Esophagus squamous epithelium (tissue), 5 donors: ENCODE measurements around the gene SCUBE2. TPM values are rescaled to one million over a fixed set of nuclear protein-coding genes. Genes with fewer than 3 reads are reported as not detected.
A peak's percentile ranks its signal among the peaks of the same experiment; 100 is the strongest.

Experiments
- DNase-seq: peaks from one replicate; lab custom pipeline; 2025; lab: John Stamatoyannopoulos, UW
- H3K27ac ChIP-seq, 4 donors: fragments of 200-600 bp; sonication (generic); one replicate each; pipeline ENCODE4 v1.5.1; 2016 to 2019; ENCODE audit warnings: mild to moderate bottlenecking in 1 of 4
- H3K27me3 ChIP-seq, 4 donors: fragments of 200-600 bp; sonication (generic); 1 replicate in 3 of 4; 2 replicates in 1 of 4; pipeline versions ENCODE4 v1.5.1 to v1.6.0; 2017 to 2021; ENCODE audit warnings: antibody characterized with exemption in 1 of 4
- H3K36me3 ChIP-seq, 3 donors: fragments of 200-600 bp; sonication (generic); one replicate each; pipeline ENCODE4 v1.5.1; 2016 to 2019
- H3K4me1 ChIP-seq, 3 donors: fragments of 200-600 bp; sonication (generic); one replicate each; pipeline ENCODE4 v1.5.1; 2017 to 2019
- H3K4me3 ChIP-seq, 4 donors: fragments of 200-600 bp; sonication (generic); 1 replicate in 3 of 4; 2 replicates in 1 of 4; pipeline ENCODE4 v1.5.1; 2016 to 2019; ENCODE audit warnings: mild to moderate bottlenecking in 2 of 4, moderate library complexity in 1 of 4
- H3K9me3 ChIP-seq, 3 donors: fragments of 200-600 bp; sonication (generic); one replicate each; pipeline ENCODE4 v1.5.1; 2016 to 2019
- POLR2A ChIP-seq, 4 donors: fragments of 450-650 bp; IDR thresholded peaks; one replicate each; pipeline ENCODE4 v1.6.1; 2017; ENCODE audit warnings: antibody characterized with exemption in 4 of 4, mild to moderate bottlenecking in 4 of 4, moderate library complexity in 3 of 4
- WGBS, 2 donors: methylation state at CpG; one replicate each; pipeline ENCODE4 v1.1.5; 2018; 5-methylcytosine and 5-hydroxymethylcytosine counted together
- intact Hi-C: fragments of 100-400 bp; cut with DNase I; formaldehyde crosslinking; loops from one replicate; pipeline ENCODE4 v1.15.0; 2022
- total RNA-seq, 4 donors: library from RNA; depleted of rRNA; stranded (reverse); fragments of >200 nt; gene quantifications; one replicate each; pipeline ENCODE4 v1.1.0, GENCODE V29; 2016
- TF ChIP-seq, protein P1 (sequence below), 6 experiments: fragments of 450-650 bp in 4 of 6; fragments of 200-600 bp in 2 of 6; sonication (generic) in 2 of 6; IDR thresholded peaks; one replicate each; pipeline ENCODE4 v1.5.1; 2016 to 2019; ENCODE audit warnings: antibody characterized with exemption in 6 of 6, mild to moderate bottlenecking in 4 of 6, moderate library complexity in 4 of 6
- donor health status: DM: yes; HTN: yes; CAD: no.

The SCUBE2 gene
- total RNA-seq, 4 donors from 2014 or later = 0.97 to 4.9 (median 3.8) TPM

- TF ChIP-seq, protein P1, sequence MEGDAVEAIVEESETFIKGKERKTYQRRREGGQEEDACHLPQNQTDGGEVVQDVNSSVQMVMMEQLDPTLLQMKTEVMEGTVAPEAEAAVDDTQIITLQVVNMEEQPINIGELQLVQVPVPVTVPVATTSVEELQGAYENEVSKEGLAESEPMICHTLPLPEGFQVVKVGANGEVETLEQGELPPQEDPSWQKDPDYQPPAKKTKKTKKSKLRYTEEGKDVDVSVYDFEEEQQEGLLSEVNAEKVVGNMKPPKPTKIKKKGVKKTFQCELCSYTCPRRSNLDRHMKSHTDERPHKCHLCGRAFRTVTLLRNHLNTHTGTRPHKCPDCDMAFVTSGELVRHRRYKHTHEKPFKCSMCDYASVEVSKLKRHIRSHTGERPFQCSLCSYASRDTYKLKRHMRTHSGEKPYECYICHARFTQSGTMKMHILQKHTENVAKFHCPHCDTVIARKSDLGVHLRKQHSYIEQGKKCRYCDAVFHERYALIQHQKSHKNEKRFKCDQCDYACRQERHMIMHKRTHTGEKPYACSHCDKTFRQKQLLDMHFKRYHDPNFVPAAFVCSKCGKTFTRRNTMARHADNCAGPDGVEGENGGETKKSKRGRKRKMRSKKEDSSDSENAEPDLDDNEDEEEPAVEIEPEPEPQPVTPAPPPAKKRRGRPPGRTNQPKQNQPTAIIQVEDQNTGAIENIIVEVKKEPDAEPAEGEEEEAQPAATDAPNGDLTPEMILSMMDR (IDR thresholded peaks at IDR 0.05) = no peak
- no peak for TF ChIP-seq POLR2A (IDR thresholded peaks at IDR 0.05)
- no peak overlapping the region for H3K27ac ChIP-seq
- H3K27me3 ChIP-seq = peaks cover 0 to 22% (median 0%) of the 10 kb centered on the region in 4 donors
- no peak for DNase-seq
- intact Hi-C loops = no loop called here
- H3K9me3 ChIP-seq = no peaks in the 10 kb centered on the region
- 90 to 97% methylated on average over 5 of the region's 5 CpGs for WGBS, 2 donors
- H3K4me3 ChIP-seq = no peak overlapping the region
- H3K4me1 ChIP-seq = peaks cover 0 to 7% (median 4%) of the 10 kb centered on the region in 3 donors
- no peaks in the 10 kb centered on the region for H3K36me3 ChIP-seq
Measured at GRCh38 chr11:9096427-9096826, 5.0 kb upstream of the SCUBE2 start.

- 89 to 92% methylated on average over 4 to 12 of the region's 12 CpGs for WGBS, 2 donors
- Histone ChIP-seq H3K4me3 (no peak overlapping the region), H3K27me3 (peaks cover 0 to 32% (median 0%) of the 10 kb centered on the region in 4 donors), H3K9me3 (no peaks in the 10 kb centered on the region), H3K27ac (no peak overlapping the region), H3K36me3 (no peaks in the 10 kb centered on the region), H3K4me1 (peaks cover 0 to 17% (median 10%) of the 10 kb centered on the region in 3 donors)
- no peak for TF ChIP-seq POLR2A (IDR thresholded peaks at IDR 0.05)
- TF ChIP-seq, protein P1 (IDR thresholded peaks at IDR 0.05) = no peak
- no peak for DNase-seq
- intact Hi-C loops = no loop called here
Measured at GRCh38 chr11:9095421-9095820, 4.0 kb upstream of the SCUBE2 start.

DNA sequence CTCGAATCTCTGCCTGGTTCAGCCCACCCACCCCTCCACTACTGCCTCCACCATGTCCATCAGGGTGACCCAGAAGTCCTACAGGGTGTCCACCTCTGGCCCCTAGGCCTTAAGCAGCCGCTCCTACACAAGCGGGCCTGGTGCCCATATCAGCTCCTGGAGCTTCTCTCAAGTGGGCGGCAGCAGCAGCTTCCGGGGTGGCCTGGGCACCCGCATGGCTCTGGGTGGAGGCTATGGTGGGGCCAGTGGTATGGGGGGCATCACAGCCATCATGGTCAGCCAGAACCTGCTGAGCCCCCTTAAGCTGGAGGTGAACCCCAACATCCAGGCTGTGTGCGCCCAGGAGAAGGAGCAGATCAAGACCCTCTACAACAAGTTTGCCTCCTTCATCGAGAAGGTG lies 3.0 kb upstream of the SCUBE2 start:
- no peak for TF ChIP-seq POLR2A (IDR thresholded peaks at IDR 0.05)
- TF ChIP-seq, protein P1 (IDR thresholded peaks at IDR 0.05) = no peak
- Histone ChIP-seq H3K4me3 (no peak overlapping the region), H3K36me3 (no peaks in the 10 kb centered on the region), H3K27ac (no peak overlapping the region), H3K27me3 (peaks cover 0 to 41% (median 0%) of the 10 kb centered on the region in 4 donors), H3K9me3 (no peaks in the 10 kb centered on the region), H3K4me1 (peaks cover 0 to 23% (median 10%) of the 10 kb centered on the region in 3 donors)
- 73 to 90% methylated on average over 1 to 5 of the region's 8 CpGs for WGBS, 2 donors
- intact Hi-C loops = no loop called here
- no peak for DNase-seq

DNA sequence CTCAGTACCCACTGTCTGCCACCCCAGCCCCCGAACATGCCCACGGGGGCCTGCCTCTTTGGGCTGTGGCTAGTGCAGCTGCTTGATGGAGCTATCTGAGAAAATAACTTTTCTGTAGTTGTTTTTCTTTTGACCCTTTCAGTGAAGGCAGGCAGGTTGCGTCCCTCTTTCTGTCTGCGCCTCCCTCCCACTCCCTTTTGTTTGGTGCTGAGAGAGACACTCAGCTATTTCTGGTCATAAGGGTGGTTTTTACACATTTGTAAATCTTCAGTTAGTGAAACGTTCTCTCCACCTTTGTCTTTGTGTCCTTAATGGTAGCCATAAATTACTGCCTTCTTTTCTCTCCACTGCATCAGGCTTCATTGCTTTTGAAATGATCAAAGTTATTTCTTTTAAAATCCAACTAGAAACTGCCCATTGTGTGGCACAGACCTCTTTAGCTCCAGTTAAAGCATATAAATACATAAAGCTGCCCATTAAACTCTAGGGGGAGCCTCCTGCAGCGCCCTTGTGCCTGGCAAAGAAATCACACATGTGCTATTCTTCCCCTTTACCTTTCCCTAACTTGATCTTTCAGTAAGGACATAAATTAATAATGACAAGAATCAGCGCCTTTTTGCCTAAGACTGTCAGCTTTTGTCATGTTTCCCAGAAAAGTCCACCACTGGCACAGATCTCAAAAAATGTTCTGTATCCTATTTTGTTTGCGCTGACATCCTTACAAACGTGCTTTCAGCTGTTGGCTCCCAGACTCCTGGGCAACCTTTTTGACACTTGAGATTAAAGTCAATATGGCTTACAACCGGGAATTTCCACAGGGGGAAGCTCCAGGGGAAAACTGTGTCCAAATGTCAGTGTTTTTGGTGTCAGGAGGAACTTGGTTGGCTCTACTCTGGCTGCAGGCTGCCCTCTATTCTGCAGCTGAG lies 1.7 kb upstream of the SCUBE2 start:
- DNase-seq = no peak
- WGBS, 2 donors = 63% methylated on average over 10 of the region's 10 CpGs
- H3K36me3 ChIP-seq = no peaks in the 10 kb centered on the region
- H3K4me3 ChIP-seq = no peak overlapping the region
- H3K27ac ChIP-seq = no peak overlapping the region
- H3K27me3 ChIP-seq = peaks cover 0 to 41% (median 0%) of the 10 kb centered on the region in 4 donors
- peaks cover 0 to 24% (median 10%) of the 10 kb centered on the region in 3 donors for H3K4me1 ChIP-seq
- TF ChIP-seq POLR2A (IDR thresholded peaks at IDR 0.05) = no peak
- TF ChIP-seq, protein P1 (IDR thresholded peaks at IDR 0.05) = peak in 2 of 6 experiments; percentile 18 to 26
- H3K9me3 ChIP-seq = no peaks in the 10 kb centered on the region
- intact Hi-C loops = no loop called here

GRCh38 chr11:9092072-9092471 lies 673 bp upstream of the SCUBE2 start:
- intact Hi-C loops = no loop called here
- Histone ChIP-seq H3K36me3 (no peaks in the 10 kb centered on the region), H3K4me3 (peak overlapping the region in 3 of 4 donors; percentile 42 to 75 (median 60)), H3K9me3 (no peaks in the 10 kb centered on the region), H3K4me1 (peaks cover 0 to 24% (median 10%) of the 10 kb centered on the region in 3 donors), H3K27ac (no peak overlapping the region), H3K27me3 (peaks cover 0 to 41% (median 0%) of the 10 kb centered on the region in 4 donors)
- TF ChIP-seq, protein P1 (IDR thresholded peaks at IDR 0.05) = no peak
- no peak for DNase-seq
- 50% methylated on average over 1 of the region's 4 CpGs; no CpG with 5 or more reads in 1 of the 2 donors for WGBS, 2 donors
